Measurements from ENCODE around the gene PNPLA1. TPM values are rescaled to one million over a fixed set of nuclear protein-coding genes. Genes with fewer than 3 reads are reported as not detected.

Gene PNPLA1
- total RNA-seq, 1 experiment from 2014 or later = 0.10 TPM

GRCh38 chr6:36223706-36224105, 46.2 kb upstream of the PNPLA1 start:
- TF ChIP-seq CBX3 (IDR thresholded peaks at IDR 0.05; ENCODE audit: low read depth) (no peak), ZBTB33 (IDR thresholded peaks at IDR 0.05; ENCODE audit: extremely low read depth, insufficient replicate concordance, low read length) (no peak), CEBPB (IDR thresholded peaks at IDR 0.05; ENCODE audit: low read depth) (no peak), EZH2phosphoT487 (IDR thresholded peaks at IDR 0.05; ENCODE audit: borderline replicate concordance) (no peak), RAD21 (IDR thresholded peaks at IDR 0.05; ENCODE audit: low read depth) (no peak), ZFX (IDR thresholded peaks at IDR 0.05) (no peak), FOSL1 (IDR thresholded peaks at IDR 0.05; ENCODE audit: low read depth) (no peak), SP1 (IDR thresholded peaks at IDR 0.05; ENCODE audit: low read depth) (no peak), ELF1 (IDR thresholded peaks at IDR 0.05; ENCODE audit: borderline replicate concordance, low read depth) (no peak), TCF7L2 (IDR thresholded peaks at IDR 0.05; ENCODE audit: borderline replicate concordance, extremely low read depth, insufficient read depth, insufficient read length) (no peak), EZH2 (IDR thresholded peaks at IDR 0.05) (no peak), EGR1 (IDR thresholded peaks at IDR 0.05; ENCODE audit: low read depth) (no peak), CTCF (IDR thresholded peaks at IDR 0.05 in 2 of 3, conservative IDR thresholded peaks at IDR 0.05 in 1 of 3; ENCODE audit: borderline replicate concordance in 1 of 3, insufficient read depth in 1 of 3, low read depth in 2 of 3, low read length in 2 of 3) (no peak), ZNF274 (IDR thresholded peaks at IDR 0.05; ENCODE audit: low read depth, low read length) (no peak), POLR2A (IDR thresholded peaks at IDR 0.05; ENCODE audit: borderline replicate concordance, extremely low read depth, insufficient read depth, insufficient read length) (no peak), REST (IDR thresholded peaks at IDR 0.05; ENCODE audit: low read depth) (no peak), MAX (IDR thresholded peaks at IDR 0.05) (no peak), ATF3 (IDR thresholded peaks at IDR 0.05) (no peak), JUND (IDR thresholded peaks at IDR 0.05) (no peak)
- RAD21 ChIA-PET (ENCODE audit: low non-redundant PET in 1 of 2, low total read pairs in 2 of 2, uncharacterized antibody in 2 of 2, unreplicated experiment in 2 of 2) = no interaction called here
- H2AFZ ChIP-seq (ENCODE audit: low read depth, low read length, poor library complexity, severe bottlenecking) = no peak overlapping the region
- H3K27me3 ChIP-seq (ENCODE audit: insufficient read depth, low read length) = no peaks in the 10 kb centered on the region
- no peaks in the 10 kb centered on the region for H4K20me1 ChIP-seq (ENCODE audit: insufficient read depth)
- POLR2A ChIA-PET = no interaction called here
- intact Hi-C loops (cut with micrococcal nuclease) = no loop called here
- no peaks in the 10 kb centered on the region for H3K9me2 ChIP-seq (ENCODE audit: insufficient read depth)
- DNase-seq (ENCODE audit: low read depth, low spot score) = no peak
- H3K27ac ChIP-seq (ENCODE audit: low read depth, low read length) = no peak overlapping the region
- ATAC-seq = no peak
- H3K9ac ChIP-seq (ENCODE audit: low read length) = no peak overlapping the region
- no peaks in the 10 kb centered on the region for H3K4me1 ChIP-seq (ENCODE audit: control insufficient read depth in 1 of 2, insufficient read depth in 2 of 2, low read length in 2 of 2)
- H3K4me3 ChIP-seq (replicated peaks in 1 of 2; ENCODE audit: low read depth in 1 of 2, low read length in 2 of 2) = no peak overlapping the region
- no peaks in the 10 kb centered on the region for H3K9me3 ChIP-seq (ENCODE audit: control insufficient read depth in 1 of 2, insufficient read depth in 1 of 2, low read depth in 1 of 2, low read length in 2 of 2)
- CTCF ChIA-PET = no interaction called here
- no peaks in the 10 kb centered on the region for H3K79me2 ChIP-seq (ENCODE audit: insufficient read depth, low read length)
- H3K4me2 ChIP-seq (ENCODE audit: low read length) = no peak overlapping the region
- peaks cover 21 to 22% of the 10 kb centered on the region in 2 experiments; a peak in 3 of 4 replicates for H3K36me3 ChIP-seq (ENCODE audit: control insufficient read depth in 1 of 2, insufficient read depth in 2 of 2, low read length in 2 of 2)
- no TSS peak for BruUV-seq (replicated peaks)

All from HCT116 (cell line).